NCI-H2171 (cell line): ENCODE measurements around the gene FOXA3.

Experiments
- DNase-seq: peaks from one replicate; lab custom pipeline; 2025; lab: John Stamatoyannopoulos, UW

FOXA3 gene

GRCh38 chr19:45863840-45864628, at the start of gene FOXA3:
TSS of gene FOXA3 (plus strand) at chr19:45864326. CDS start at chr19:45864457, 131 bp downstream.
- DNase-seq, result no peak

DNA sequence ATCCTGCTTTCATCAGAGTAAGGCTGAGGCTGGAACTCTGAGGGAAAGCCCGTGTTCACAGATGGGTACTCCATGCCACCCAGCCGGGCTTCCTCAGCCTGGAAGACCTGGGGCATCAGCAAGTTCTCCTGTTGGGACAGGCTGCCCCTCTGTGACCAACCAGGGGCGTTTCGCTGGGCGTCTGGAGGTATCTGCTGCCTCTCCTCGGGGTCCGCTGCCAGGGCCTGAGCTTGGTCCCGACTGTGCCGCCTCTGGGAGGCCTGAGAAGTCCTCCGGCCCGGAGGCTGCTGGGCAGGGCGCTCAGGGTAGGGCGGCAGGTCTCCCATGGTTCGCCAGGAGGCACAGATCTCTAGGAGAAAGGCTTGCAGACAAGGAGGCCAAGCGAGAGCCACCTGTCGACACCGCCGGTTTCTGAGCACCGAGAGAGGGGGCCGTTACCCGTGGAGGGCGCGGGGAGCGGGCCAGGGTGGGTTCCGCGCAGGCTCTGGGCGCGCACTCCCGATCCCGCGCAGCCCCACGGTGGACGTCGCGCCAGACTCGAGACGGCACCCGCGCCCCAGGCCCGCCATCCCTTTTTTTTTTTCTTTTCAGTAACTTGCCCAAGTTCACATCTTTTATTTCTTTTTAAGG, 49.2 kb upstream of the FOXA3 start, which contains the start of gene RSPH6A:
RSPH6A (minus strand) TSS at position 458 of the 630 bp plus-strand sequence; CDS start at position 326, 132 bp downstream.
- DNase-seq, result no peak

DNA sequence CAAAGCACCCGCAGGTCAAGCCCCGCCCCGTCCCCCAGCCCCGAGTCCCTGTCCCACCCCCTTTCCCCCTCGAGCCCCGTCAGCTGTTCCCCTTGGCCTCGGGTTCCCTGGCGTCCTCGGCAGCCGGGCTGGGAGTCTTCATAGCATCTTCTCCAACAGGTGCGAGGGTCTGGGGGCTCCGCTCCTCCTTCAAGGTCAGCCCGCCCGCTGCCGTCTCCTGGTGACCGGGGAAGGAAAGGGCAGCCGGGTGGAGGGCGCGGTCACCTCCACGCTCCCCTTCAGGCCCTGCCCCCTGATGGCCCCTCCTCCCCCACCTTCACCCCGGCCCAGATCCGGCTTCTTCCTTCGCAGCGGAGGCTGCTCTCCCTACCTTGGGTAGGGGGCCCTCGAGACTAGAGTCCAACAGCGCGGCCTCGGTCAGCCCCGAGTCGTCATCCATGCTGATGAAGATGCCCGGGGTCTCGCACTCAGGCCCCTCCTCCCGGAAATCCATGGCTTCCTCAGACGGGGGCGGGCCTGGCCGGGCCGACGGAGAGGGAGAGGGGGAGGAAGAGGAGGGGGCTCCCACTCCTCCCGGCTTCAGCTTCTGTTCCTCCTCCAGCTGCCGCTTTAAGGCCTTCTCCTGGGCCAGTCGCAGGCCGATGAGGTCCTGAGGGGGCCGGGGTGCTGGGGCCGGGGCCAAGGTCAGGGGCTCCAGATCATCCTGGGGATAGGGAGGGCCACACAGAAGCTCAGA, 48.5 kb upstream of the FOXA3 start:
- DNase-seq, result no peak

DNA sequence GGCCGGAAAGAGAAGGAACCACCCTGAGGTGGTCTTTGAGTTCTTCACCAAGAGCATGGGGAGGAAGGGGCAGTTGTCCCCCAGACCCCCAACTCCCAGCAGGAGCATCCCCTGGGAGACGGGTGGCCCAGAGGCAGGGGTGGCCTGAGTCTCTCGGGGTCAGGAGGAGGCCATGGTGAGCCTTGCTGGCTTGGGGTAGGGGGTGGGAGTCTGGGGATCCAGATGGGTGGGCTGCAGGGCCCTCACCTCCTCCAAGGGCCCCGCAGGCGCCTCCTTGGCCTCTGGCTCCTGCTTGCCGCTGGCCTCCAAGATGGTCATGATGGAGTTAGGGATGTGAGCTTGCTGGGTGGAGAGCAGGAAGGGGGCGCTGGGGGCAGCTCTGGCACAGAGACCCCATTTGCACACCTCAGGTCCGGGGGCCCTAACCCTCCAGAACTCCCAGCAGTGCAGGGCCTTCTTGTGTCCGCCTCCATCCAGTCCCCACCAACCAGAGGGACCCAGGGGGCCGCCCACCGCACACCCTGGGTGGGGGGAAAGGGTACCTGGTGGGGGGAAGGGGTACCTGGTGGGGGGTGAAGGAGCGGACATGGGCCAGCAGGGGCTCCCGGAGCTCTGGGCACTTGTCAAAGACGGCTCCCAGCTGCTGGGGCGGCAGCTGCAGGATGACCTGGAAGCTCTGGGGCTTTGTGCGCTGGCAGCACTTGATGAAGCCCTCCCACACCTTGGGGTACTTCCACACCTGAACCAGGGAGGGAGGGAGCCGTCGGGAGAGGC, 47.7 kb upstream of the FOXA3 start:
- DNase-seq, result no peak

DNA sequence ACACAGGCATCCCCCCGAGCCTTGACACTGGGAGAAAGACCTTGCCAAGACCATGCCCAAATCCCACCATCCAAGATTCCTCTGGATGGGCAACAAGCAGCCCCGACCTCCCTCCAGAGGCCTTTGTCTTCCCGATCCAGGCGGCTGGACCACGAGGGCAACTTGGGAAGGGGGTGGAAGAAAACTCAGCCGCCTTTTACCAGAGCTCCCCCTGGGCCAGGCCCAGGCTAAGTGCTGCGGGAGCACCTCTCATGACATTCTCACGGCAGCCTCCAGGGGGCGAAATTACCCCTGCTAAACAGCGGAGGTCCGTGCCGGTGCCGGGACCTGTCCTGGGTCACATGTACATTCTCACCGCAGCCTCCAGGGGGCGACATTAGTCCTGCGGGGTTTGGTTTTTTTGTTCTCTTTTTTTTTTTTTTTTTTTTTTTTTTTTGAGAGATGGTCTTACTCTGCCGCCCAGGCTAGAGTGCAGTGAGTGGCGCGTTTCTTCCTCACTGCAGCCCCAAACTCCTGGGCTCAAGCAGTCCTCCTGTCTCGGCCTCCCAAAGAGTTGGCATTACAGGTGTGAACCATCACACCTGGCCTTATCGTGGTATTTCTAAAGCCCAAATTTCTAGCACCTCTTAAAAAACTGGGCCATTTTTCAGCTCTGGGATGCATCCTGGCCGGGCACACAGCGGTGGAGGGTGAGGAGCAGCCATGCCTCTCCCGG, 47.0 kb upstream of the FOXA3 start:
- peak; percentile 92 for DNase-seq

DNA sequence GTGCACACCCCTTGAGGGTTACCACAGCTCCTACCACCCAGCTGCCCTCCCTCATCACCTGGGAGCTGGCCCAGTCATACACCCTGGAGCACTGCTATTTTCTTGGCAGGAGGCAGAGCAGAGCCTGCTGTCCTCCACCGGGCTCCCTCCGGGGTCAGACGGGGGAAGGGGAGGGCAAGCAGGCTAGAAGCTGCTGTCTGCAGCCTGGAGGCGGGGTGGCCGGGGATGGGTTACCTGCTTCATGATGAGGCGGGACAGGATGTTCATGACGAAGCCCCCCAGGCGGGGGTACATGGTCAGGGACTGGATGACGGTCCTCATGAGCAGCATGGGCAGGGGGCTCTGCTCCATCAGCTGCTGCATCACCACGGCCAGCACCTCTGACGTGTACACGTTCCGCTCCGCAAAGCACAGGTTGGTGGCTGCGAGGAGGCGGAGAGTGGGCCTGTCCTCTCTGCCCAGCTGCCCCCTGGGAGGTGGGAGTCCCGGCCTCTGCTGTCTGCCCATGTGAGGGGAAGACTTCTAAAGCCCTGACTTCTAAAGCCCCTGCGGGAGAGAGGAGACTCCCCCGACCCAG, 46.3 kb upstream of the FOXA3 start:
- DNase-seq, result no peak

- no peak for DNase-seq
Observed at GRCh38 chr19:45819769-45820168, 44.4 kb upstream of the FOXA3 start.

GRCh38 chr19:45820413-45821102, 43.6 kb upstream of the FOXA3 start:
- DNase-seq, result no peak

- no peak for DNase-seq
Observed at GRCh38 chr19:45821103-45821521, 43.0 kb upstream of the FOXA3 start.

DNA sequence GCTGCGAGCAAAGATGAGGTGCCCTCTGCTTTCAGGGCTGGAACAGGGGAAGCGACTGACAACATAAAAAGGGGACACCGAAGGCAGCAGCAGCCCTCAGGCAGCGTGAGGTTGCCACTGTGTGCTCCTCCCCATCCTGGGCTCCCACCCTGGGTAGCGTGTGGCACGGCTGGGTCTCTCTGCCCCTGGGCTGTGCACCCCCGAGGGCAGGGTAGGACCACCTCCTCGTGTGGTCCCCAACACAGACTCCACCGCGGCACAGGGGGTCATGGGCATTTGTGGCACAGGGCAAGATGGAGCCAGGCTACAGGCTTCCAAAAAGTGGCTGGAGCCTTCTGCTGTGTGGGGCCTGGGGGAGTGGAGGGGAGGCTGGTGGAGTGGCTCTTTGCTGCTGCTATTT, 42.6 kb upstream of the FOXA3 start:
- DNase-seq, result no peak

DNA sequence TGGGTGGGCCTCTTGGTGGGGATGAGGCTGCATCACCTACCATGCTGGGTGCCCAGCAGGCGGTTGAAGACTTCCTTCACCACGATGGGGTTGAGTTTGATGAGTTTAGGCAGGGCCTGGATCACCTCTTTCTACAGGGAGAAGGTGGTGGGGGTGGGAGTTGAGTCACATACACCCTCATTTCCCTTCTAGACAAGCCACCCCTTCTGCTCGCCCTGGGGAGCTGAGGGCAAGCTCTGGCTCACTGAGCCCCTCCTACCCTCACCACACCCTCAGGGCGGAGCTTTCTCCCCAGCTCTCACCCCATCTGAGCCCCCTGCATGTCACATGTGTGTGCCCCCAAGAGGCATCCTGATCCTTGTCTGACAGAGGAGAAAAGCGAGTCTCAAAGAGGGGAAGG, 41.4 kb upstream of the FOXA3 start:
- no peak for DNase-seq

GRCh38 chr19:45823182-45823581, 40.9 kb upstream of the FOXA3 start:
- no peak for DNase-seq

- peak; percentile 65 for DNase-seq
Observed at GRCh38 chr19:45824041-45824471, 40.1 kb upstream of the FOXA3 start.

- no peak for DNase-seq
Observed at GRCh38 chr19:45824531-45825262, 39.4 kb upstream of the FOXA3 start.

- DNase-seq, result no peak
Observed at GRCh38 chr19:45825263-45825605, 38.9 kb upstream of the FOXA3 start.

DNA sequence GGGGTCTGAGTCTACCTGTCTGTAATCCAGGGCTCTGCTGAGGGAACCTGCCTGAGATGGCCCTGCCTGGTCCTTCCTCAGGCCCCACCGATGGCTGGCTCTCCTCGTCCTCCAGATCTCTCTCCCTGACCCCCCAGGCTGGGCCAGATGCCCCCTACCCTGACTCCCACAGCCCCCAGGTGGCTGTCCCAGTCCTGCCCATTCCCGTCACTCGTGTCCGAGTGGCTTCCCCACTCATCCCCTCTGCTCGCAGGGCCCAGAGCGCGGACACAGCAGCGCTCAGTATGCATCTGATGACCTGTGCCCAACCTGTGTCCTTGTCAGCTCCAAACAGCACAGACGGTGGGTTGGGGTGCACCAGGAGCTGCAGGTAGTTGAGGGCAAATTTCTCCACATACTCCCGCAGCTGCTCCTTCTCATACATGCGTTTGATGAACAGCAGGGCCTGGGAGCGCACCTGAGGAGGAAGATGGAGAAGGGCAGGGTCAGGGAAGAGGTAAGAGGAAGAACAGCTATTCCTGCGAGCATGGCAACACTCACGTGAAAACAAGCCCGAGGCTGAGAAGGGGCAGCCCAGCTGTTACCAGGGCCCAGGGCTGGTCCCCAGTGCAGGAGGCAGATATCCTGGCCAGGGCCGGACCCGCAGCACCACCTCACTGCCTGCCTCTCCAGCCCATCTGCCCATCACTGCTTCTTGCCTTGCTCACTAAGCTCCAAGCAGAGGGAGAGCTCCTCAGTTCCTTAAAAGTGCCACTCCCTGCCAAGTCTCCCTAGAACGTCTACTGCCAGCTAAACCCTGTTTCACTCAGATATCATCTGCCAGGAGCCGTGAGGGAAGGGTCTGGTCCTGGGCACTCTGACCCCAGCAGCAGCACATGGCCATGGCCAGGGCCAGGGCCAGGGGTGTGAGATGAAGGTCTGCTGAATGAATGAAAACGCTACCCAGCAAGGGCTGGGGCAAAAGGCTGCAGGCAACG, 37.9 kb upstream of the FOXA3 start:
- no peak for DNase-seq

DNA sequence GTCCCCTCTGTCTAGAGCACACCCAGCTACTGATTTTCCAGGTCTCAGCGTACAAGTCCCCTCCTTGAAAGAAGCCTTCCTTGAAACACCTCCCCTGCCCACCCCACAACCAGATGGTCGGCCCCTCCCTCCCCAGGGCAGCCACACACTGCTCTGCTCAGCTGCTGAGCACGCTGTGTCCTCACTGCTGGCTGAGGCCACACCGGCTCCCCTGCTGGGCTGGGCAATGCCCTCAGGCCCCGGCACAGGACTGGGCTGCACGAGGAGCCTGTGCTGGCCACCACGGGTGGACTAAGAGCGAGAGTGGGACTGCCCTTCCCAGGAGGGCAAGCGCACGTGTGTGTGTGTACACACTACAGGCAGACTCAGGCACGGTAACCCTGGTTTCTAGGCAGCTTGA, 37.2 kb upstream of the FOXA3 start:
- no peak for DNase-seq

DNA sequence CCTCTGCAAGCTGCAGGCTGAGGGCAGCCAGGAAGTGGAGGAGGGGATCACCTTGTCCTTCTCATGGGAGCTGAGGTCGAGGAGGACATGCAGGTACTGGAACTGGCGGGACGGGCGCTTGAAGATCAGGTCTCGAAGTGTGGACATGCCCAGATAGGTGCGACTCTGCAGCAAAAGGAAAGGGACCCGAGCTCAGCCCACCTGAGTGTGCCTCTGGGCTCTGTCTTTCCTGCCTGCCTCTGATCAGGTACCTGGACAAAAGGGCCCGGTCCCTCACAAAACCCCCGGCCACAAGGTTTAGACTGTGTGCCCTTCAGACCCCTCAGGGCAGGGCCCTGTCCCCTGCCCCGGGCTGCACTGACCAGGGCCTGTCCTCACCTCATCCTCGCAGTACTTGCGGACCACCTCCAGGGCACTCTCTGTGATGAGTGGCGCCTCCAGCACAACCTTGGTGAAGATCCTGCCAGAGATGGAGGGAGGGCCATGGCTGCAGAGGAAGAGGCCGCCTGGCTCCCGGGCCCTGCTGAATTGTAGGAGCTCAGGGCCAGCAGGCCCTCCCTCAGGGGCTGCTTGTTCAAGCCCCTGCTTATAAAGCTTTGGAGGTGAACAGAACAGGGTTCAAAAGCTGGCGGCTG, 36.5 kb upstream of the FOXA3 start:
- no peak for DNase-seq
